Measurements from ENCODE around the gene PRKCA. TPM values are rescaled to one million over a fixed set of nuclear protein-coding genes. Genes with fewer than 3 reads are reported as not detected.

PRKCA gene
- total RNA-seq, 1 donor from 2014 or later = 6.7 TPM

- DNase-seq (ENCODE audit: low read depth) = no peak
- no peak for TF ChIP-seq CTCF (conservative IDR thresholded peaks at IDR 0.05; ENCODE audit: low read depth, low read length)
- H3K4me3 ChIP-seq (ENCODE audit: low read depth, low read length) = no peak overlapping the region
Measured at GRCh38 chr17:66495035-66495434, 192.6 kb downstream of the PRKCA start.

- H3K4me3 ChIP-seq (ENCODE audit: low read depth, low read length) = no peak overlapping the region
- no peak for TF ChIP-seq CTCF (conservative IDR thresholded peaks at IDR 0.05; ENCODE audit: low read depth, low read length)
- no peak for DNase-seq (ENCODE audit: low read depth)
Measured at GRCh38 chr17:66496306-66496705, 193.9 kb downstream of the PRKCA start.

GRCh38 chr17:66498580-66498979, 196.2 kb downstream of the PRKCA start:
- no peak overlapping the region for H3K4me3 ChIP-seq (ENCODE audit: low read depth, low read length)
- no peak for DNase-seq (ENCODE audit: low read depth)
- TF ChIP-seq CTCF (conservative IDR thresholded peaks at IDR 0.05; ENCODE audit: low read depth, low read length) = no peak

- TF ChIP-seq CTCF (conservative IDR thresholded peaks at IDR 0.05; ENCODE audit: low read depth, low read length) = no peak
- H3K4me3 ChIP-seq (ENCODE audit: low read depth, low read length) = no peak overlapping the region
- no peak for DNase-seq (ENCODE audit: low read depth)
Measured at GRCh38 chr17:66506641-66507040, 204.2 kb downstream of the PRKCA start.

GRCh38 chr17:66507103-66507923, 204.9 kb downstream of the PRKCA start:
- TF ChIP-seq CTCF (conservative IDR thresholded peaks at IDR 0.05; ENCODE audit: low read depth, low read length) = no peak
- no peak for DNase-seq (ENCODE audit: low read depth)
- no peak overlapping the region for H3K4me3 ChIP-seq (ENCODE audit: low read depth, low read length)

- H3K4me3 ChIP-seq (ENCODE audit: low read depth, low read length) = no peak overlapping the region
- TF ChIP-seq CTCF (conservative IDR thresholded peaks at IDR 0.05; ENCODE audit: low read depth, low read length) = no peak
- DNase-seq (ENCODE audit: low read depth) = no peak
Measured at GRCh38 chr17:66507982-66508760, 205.8 kb downstream of the PRKCA start.
